Gastroesophageal sphincter (tissue), 4 donors: ENCODE results near the gene RBM14. TPM values are rescaled to one million over a fixed set of nuclear protein-coding genes. Genes with fewer than 3 reads are reported as not detected.

Experiments
- ATAC-seq: fragments of 150-250 bp; one replicate; pipeline ENCODE4 v1.9.1; 2016; ENCODE audit warnings: mild to moderate bottlenecking, moderate library complexity
- H3K27ac ChIP-seq, 4 donors: fragments of 200-600 bp; sonication (generic) in 3 of 4; 1 replicate in 3 of 4; 2 replicates in 1 of 4; pipeline ENCODE4 v1.5.1; 2016 to 2019
- H3K27me3 ChIP-seq: fragments of 200-600 bp; sonication (generic); one replicate; pipeline ENCODE4 v1.5.1; 2019
- H3K36me3 ChIP-seq, 2 donors: fragments of 200-600 bp; sonication (generic); one replicate each; pipeline ENCODE4 v1.5.1; 2019; ENCODE audit warnings: control low read depth in 1 of 2
- H3K4me1 ChIP-seq, 3 donors: fragments of 200-600 bp; sonication (generic); 1 replicate in 2 of 3; 2 replicates in 1 of 3; pipeline ENCODE4 v1.5.1; 2016 to 2019; ENCODE audit warnings: control low read depth in 2 of 3
- H3K4me3 ChIP-seq, 2 donors: fragments of 200-600 bp; sonication (generic); one replicate each; pipeline ENCODE4 v1.5.1; 2019; ENCODE audit warnings: mild to moderate bottlenecking in 1 of 2, moderate library complexity in 1 of 2
- H3K9me3 ChIP-seq, 3 donors: fragments of 200-600 bp; sonication (generic); one replicate each; pipeline ENCODE4 v1.5.1; 2017 to 2019; ENCODE audit warnings: control low read depth in 2 of 3
- EP300 ChIP-seq: sonication (generic); formaldehyde crosslinking; IDR thresholded peaks from one replicate; pipeline ENCODE4 v1.6.1; 2017; ENCODE audit warnings: antibody characterized with exemption, mild to moderate bottlenecking
- POLR2A ChIP-seq, 2 donors: fragments of 450-650 bp; IDR thresholded peaks; one replicate each; pipeline ENCODE4 v1.6.1; 2017; ENCODE audit warnings: antibody characterized with exemption in 2 of 2, mild to moderate bottlenecking in 2 of 2, moderate library complexity in 1 of 2
- POLR2AphosphoS5 ChIP-seq: sonication (generic); formaldehyde crosslinking; IDR thresholded peaks from one replicate; pipeline ENCODE4 v1.6.1; 2017; ENCODE audit warnings: antibody characterized with exemption
- WGBS, 2 donors: methylation state at CpG; one replicate each; pipeline ENCODE4 v1.1.5; 2018; ENCODE audit warnings: low coverage in 1 of 2; 5-methylcytosine and 5-hydroxymethylcytosine counted together
- total RNA-seq, 4 donors: library from RNA; depleted of rRNA; stranded (reverse); fragments of >200 nt; gene quantifications; one replicate each; pipeline ENCODE4 v1.1.0, GENCODE V29; 2016
- TF ChIP-seq, protein P1 (sequence below), 4 experiments: fragments of 200-600 bp in 2 of 4; fragments of 450-650 bp in 2 of 4; sonication (generic) in 1 of 4; IDR thresholded peaks; one replicate each; pipeline ENCODE4 v1.5.1; 2017 to 2019; ENCODE audit warnings: antibody characterized with exemption in 4 of 4, mild to moderate bottlenecking in 2 of 4, moderate library complexity in 2 of 4

Gene RBM14
- total RNA-seq, 4 donors from 2014 or later, result 25.6 to 66.6 (median 42.5) TPM

GRCh38 chr11:66643745-66644437 is 27.5 kb downstream of the RBM14 start:
- Histone ChIP-seq H3K27me3 (no peaks in the 10 kb centered on the region), H3K4me1 (peaks cover 29 to 96% (median 65%) of the 10 kb centered on the region in 3 donors), H3K9me3 (no peaks in the 10 kb centered on the region), H3K27ac (peak overlapping the region in 3 of 4 donors; percentile 5 to 60 (median 21)), H3K36me3 (peaks cover 0 to 78% of the 10 kb centered on the region in 2 donors), H3K4me3 (peak overlapping the region in 1 of 2 donors; percentile 78)
- no peak for TF ChIP-seq POLR2A (IDR thresholded peaks at IDR 0.05)
- TF ChIP-seq POLR2AphosphoS5, result no peak
- no peak for TF ChIP-seq EP300
- TF ChIP-seq, protein P1, sequence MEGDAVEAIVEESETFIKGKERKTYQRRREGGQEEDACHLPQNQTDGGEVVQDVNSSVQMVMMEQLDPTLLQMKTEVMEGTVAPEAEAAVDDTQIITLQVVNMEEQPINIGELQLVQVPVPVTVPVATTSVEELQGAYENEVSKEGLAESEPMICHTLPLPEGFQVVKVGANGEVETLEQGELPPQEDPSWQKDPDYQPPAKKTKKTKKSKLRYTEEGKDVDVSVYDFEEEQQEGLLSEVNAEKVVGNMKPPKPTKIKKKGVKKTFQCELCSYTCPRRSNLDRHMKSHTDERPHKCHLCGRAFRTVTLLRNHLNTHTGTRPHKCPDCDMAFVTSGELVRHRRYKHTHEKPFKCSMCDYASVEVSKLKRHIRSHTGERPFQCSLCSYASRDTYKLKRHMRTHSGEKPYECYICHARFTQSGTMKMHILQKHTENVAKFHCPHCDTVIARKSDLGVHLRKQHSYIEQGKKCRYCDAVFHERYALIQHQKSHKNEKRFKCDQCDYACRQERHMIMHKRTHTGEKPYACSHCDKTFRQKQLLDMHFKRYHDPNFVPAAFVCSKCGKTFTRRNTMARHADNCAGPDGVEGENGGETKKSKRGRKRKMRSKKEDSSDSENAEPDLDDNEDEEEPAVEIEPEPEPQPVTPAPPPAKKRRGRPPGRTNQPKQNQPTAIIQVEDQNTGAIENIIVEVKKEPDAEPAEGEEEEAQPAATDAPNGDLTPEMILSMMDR (IDR thresholded peaks at IDR 0.05), result no peak
- 65 to 76% methylated on average over 4 to 6 of the region's 24 CpGs for WGBS, 2 donors
- ATAC-seq, result no peak

DNA sequence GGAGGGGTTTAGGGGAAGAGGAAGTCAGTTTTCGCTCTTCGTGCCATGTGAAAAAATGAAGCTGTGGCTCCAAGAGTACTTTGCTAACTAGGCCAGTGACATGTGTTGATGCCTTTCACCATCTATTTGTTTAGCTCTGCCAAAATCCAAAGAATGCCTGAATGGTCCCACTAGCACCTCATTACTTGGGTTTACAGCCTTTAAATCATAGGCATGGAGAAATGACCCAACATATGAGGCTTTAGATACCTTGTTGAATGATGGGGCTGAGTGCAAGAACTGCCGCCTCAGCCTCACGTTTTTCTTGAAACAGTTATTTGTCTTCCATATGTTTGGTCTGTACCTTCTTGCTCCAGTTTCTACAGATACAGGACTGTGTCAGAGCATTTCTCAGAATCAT is 30.4 kb downstream of the RBM14 start:
- Histone ChIP-seq H3K9me3 (no peaks in the 10 kb centered on the region), H3K4me1 (peaks cover 16 to 79% (median 47%) of the 10 kb centered on the region in 3 donors), H3K27me3 (no peaks in the 10 kb centered on the region), H3K36me3 (peaks cover 0 to 89% of the 10 kb centered on the region in 2 donors), H3K4me3 (no peak overlapping the region), H3K27ac (peak overlapping the region in 3 of 4 donors; percentile 52 to 64 (median 57))
- WGBS, 2 donors, result 65 to 74% methylated on average over 4 of the region's 4 CpGs
- no peak for ATAC-seq
- no peak for TF ChIP-seq EP300
- TF ChIP-seq, protein P1 (IDR thresholded peaks at IDR 0.05), result no peak
- no peak for TF ChIP-seq POLR2A (IDR thresholded peaks at IDR 0.05)
- TF ChIP-seq POLR2AphosphoS5, result no peak

GRCh38 chr11:66649903-66650302 is 33.5 kb downstream of the RBM14 start:
- no peak for ATAC-seq
- Histone ChIP-seq H3K27me3 (no peaks in the 10 kb centered on the region), H3K4me3 (no peak overlapping the region), H3K36me3 (peaks cover 0 to 97% of the 10 kb centered on the region in 2 donors), H3K9me3 (no peaks in the 10 kb centered on the region), H3K4me1 (peaks cover 13 to 48% (median 17%) of the 10 kb centered on the region in 3 donors), H3K27ac (no peak overlapping the region)
- TF ChIP-seq, protein P1 (IDR thresholded peaks at IDR 0.05), result no peak
- TF ChIP-seq POLR2A (IDR thresholded peaks at IDR 0.05) (no peak), EP300 (no peak), POLR2AphosphoS5 (no peak)
- 89 to 91% methylated on average over 4 of the region's 5 CpGs for WGBS, 2 donors

GRCh38 chr11:66651016-66651415 is 34.6 kb downstream of the RBM14 start:
- no peak for ATAC-seq
- peaks cover 0 to 96% of the 10 kb centered on the region in 2 donors for H3K36me3 ChIP-seq
- TF ChIP-seq EP300, result no peak
- no peak for TF ChIP-seq POLR2A (IDR thresholded peaks at IDR 0.05)
- TF ChIP-seq, protein P1 (IDR thresholded peaks at IDR 0.05), result no peak
- TF ChIP-seq POLR2AphosphoS5, result no peak
- H3K27ac ChIP-seq, result no peak overlapping the region
- no peaks in the 10 kb centered on the region for H3K27me3 ChIP-seq
- peaks cover 4 to 37% (median 9%) of the 10 kb centered on the region in 3 donors for H3K4me1 ChIP-seq
- H3K9me3 ChIP-seq, result no peaks in the 10 kb centered on the region
- H3K4me3 ChIP-seq, result no peak overlapping the region
- 75% methylated on average over 2 of the region's 2 CpGs; no CpG with 5 or more reads in 1 of the 2 donors for WGBS, 2 donors

- Histone ChIP-seq H3K4me1 (peaks cover 0 to 21% (median 0%) of the 10 kb centered on the region in 3 donors), H3K9me3 (no peaks in the 10 kb centered on the region), H3K27ac (no peak overlapping the region), H3K36me3 (peaks cover 0 to 88% of the 10 kb centered on the region in 2 donors), H3K27me3 (no peaks in the 10 kb centered on the region), H3K4me3 (no peak overlapping the region)
- no peak for ATAC-seq
- TF ChIP-seq EP300 (no peak), POLR2AphosphoS5 (no peak), POLR2A (IDR thresholded peaks at IDR 0.05) (no peak)
- TF ChIP-seq, protein P1 (IDR thresholded peaks at IDR 0.05), result no peak
- WGBS, 2 donors, result 86 to 92% methylated on average over 7 of the region's 7 CpGs
Measured at GRCh38 chr11:66652651-66653050, 36.2 kb downstream of the RBM14 start.
